Osteoblast (primary cell): Measurements from ENCODE around the gene PPP1R9B. TPM values are rescaled to one million over a fixed set of nuclear protein-coding genes. Genes with fewer than 3 reads are reported as not detected.

Experiments used
- DNase-seq: peaks from one replicate; pipeline ENCODE4 v3.0.0; 2011; ENCODE audit warnings: low spot score, mixed read lengths; ENCODE audit not compliant: insufficient read length; ENCODE audit errors: missing footprints
- H2AFZ ChIP-seq: 2 replicates; pipeline ENCODE4 v1.6.0; 2011; ENCODE audit warnings: mild to moderate bottlenecking, low read length
- H3K27ac ChIP-seq: 2 replicates; pipeline ENCODE4 v1.5.1; 2011; ENCODE audit warnings: mild to moderate bottlenecking, low read depth, low read length, moderate library complexity
- H3K27me3 ChIP-seq: 2 replicates; pipeline ENCODE4 v1.6.0; 2012; ENCODE audit warnings: mild to moderate bottlenecking, control low read depth, inconsistent platforms, low read length, moderate library complexity; ENCODE audit not compliant: insufficient read depth
- H3K36me3 ChIP-seq: 2 replicates; pipeline ENCODE4 v1.5.1; 2011; ENCODE audit warnings: mild to moderate bottlenecking, low read length, control low read depth, moderate library complexity; ENCODE audit not compliant: insufficient read depth
- H3K4me1 ChIP-seq: 2 replicates; pipeline ENCODE4 v1.5.1; 2011; ENCODE audit warnings: mild to moderate bottlenecking, low read length, control low read depth, moderate library complexity; ENCODE audit not compliant: insufficient read depth
- H3K4me2 ChIP-seq: 2 replicates; pipeline ENCODE4 v1.6.0; 2011; ENCODE audit warnings: mild to moderate bottlenecking, low read length; ENCODE audit not compliant: insufficient read depth
- H3K4me3 ChIP-seq: fragments of 200-600 bp; sonication (generic); 3 replicates; pipeline ENCODE4 v1.5.1; 2012; ENCODE audit warnings: mild to moderate bottlenecking, low read length, inconsistent platforms; ENCODE audit not compliant: insufficient read depth
- H3K79me2 ChIP-seq: 2 replicates; pipeline ENCODE4 v1.6.0; 2012; ENCODE audit warnings: mild to moderate bottlenecking, low read length, control low read depth, inconsistent platforms; ENCODE audit not compliant: insufficient read depth
- H3K9me3 ChIP-seq: 2 replicates; pipeline ENCODE4 v1.5.1; 2011; ENCODE audit warnings: low read depth, low read length, control low read depth
- H4K20me1 ChIP-seq: 2 replicates; pipeline ENCODE4 v1.6.0; 2012; ENCODE audit warnings: mild to moderate bottlenecking, low read length, control low read depth; ENCODE audit not compliant: insufficient read depth
- CTCF ChIP-seq: IDR thresholded peaks from 2 replicates; pipeline ENCODE4 v1.5.1; 2011; ENCODE audit warnings: mild to moderate bottlenecking, low read depth, low read length, moderate library complexity; ENCODE audit errors: extremely low read depth
- total RNA-seq: library from RNA; depleted of rRNA; stranded (reverse); fragments of >200 nt; gene quantifications from 2 replicates; pipeline ENCODE4 v1.2.3, GENCODE V29; 2012

PPP1R9B gene
- total RNA-seq, 1 donor, result 48.9 TPM

DNA sequence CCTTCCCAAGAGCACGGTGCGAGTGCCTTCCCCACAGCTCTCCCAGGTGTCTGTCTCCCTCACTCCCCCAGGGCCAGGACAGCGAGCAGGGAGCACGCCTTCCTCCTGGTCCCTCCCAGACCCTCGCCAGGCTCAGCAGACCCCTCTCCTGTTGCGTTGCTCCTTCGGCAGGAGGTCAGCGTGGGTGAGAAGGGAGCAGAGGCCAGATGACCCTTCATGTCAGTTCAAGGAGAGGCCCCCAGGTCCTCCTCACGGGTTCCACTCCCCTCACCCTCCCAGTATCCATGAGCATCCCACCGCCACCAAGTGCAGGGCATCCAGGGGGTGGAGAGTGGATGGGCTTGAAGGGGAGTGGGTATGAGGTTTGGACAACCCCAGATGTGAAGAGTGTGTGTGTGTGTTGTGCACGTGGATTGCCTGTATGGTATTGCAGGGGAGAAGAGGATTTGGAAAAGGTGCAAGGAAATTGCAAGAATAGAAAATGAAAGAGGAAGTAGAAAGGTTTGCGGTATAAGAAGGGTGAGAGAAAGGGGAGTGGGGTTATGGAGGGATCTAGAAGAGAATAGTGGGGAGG, 33.0 kb upstream of the PPP1R9B start:
- Histone ChIP-seq H3K79me2 (no peaks in the 10 kb centered on the region), H3K4me3 (no peak overlapping the region), H3K27me3 (no peaks in the 10 kb centered on the region), H2AFZ (no peak overlapping the region), H3K36me3 (peaks cover 51% of the 10 kb centered on the region), H3K4me2 (no peak overlapping the region), H3K9me3 (no peaks in the 10 kb centered on the region), H3K27ac (peak overlapping the region; percentile 97), H4K20me1 (peaks cover 50% of the 10 kb centered on the region), H3K4me1 (peaks cover 20% of the 10 kb centered on the region)
- no peak for TF ChIP-seq CTCF
- DNase-seq, result peak; percentile 81

GRCh38 chr17:50182783-50183420, 32.4 kb upstream of the PPP1R9B start:
- no peaks in the 10 kb centered on the region for H3K27me3 ChIP-seq
- peak overlapping the region; percentile 97 for H3K27ac ChIP-seq
- H3K4me1 ChIP-seq, result peaks cover 25% of the 10 kb centered on the region
- no peak overlapping the region for H2AFZ ChIP-seq
- H4K20me1 ChIP-seq, result peaks cover 44% of the 10 kb centered on the region
- no peaks in the 10 kb centered on the region for H3K79me2 ChIP-seq
- peak; percentile 73 for DNase-seq
- no peak overlapping the region for H3K4me2 ChIP-seq
- H3K9me3 ChIP-seq, result no peaks in the 10 kb centered on the region
- TF ChIP-seq CTCF, result no peak
- peaks cover 45% of the 10 kb centered on the region for H3K36me3 ChIP-seq
- no peak overlapping the region for H3K4me3 ChIP-seq

DNA sequence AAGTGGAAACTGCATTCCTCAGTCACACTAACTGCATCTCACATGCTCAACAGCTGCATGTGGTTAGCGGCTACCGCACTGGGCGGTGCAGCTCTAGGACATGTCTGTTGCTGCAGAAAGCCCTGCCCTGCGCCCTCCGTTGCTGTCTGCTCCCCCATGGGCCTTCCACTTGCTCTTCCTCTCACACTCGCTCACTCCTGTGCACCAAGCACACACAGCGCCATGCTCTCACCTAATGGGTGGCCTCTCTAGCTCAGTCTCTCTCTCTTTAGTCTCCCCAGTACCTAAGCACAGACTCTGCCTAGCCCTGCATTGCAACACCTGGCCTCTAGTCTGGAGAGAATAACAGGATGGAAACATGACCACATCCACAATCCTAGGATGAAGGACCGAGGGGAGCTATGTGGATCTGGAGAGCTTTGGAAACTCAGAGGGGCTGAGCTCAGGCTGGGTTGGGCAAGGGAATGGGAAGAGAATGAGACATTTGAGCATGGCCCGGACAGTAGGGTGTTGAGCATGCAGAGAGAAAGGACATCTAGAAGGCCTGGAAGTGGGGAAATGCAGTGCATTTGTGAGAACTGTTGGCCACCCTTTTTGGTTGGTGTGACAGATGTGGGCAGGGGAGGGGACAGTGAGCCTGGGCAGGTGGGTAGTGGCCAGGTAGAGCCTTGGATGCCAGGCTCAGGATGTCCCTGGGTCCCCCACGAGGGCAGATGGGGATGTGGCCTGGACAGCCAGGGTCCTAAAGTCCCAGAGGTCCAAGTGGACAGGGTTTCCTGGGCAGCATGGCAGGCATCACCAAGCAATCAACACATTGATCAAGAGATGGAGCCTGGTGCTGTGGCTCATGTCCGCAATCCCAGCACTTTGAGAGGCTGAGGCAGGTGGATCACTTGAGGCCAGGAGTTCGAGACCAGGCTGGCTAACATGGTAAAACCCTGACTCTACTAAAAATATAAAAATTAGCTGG, 31.4 kb upstream of the PPP1R9B start:
- Histone ChIP-seq H3K79me2 (no peaks in the 10 kb centered on the region), H4K20me1 (peaks cover 34% of the 10 kb centered on the region), H2AFZ (no peak overlapping the region), H3K27me3 (no peaks in the 10 kb centered on the region), H3K36me3 (peaks cover 40% of the 10 kb centered on the region), H3K4me1 (peaks cover 32% of the 10 kb centered on the region), H3K9me3 (no peaks in the 10 kb centered on the region), H3K4me2 (no peak overlapping the region), H3K4me3 (no peak overlapping the region), H3K27ac (peak overlapping the region; percentile 97)
- DNase-seq, result no peak
- no peak for TF ChIP-seq CTCF
